HG03159 (cell line): ENCODE results near the gene HAPSTR1.

ENCODE experiments used
- ATAC-seq: cut with Tn5 transposase; IDR thresholded peaks from one replicate; pipeline ENCODE4 v1.9.1; 2021; ENCODE audit warnings: mild to moderate bottlenecking, moderate library complexity; ENCODE audit not compliant: unreplicated experiment

HAPSTR1 gene

DNA sequence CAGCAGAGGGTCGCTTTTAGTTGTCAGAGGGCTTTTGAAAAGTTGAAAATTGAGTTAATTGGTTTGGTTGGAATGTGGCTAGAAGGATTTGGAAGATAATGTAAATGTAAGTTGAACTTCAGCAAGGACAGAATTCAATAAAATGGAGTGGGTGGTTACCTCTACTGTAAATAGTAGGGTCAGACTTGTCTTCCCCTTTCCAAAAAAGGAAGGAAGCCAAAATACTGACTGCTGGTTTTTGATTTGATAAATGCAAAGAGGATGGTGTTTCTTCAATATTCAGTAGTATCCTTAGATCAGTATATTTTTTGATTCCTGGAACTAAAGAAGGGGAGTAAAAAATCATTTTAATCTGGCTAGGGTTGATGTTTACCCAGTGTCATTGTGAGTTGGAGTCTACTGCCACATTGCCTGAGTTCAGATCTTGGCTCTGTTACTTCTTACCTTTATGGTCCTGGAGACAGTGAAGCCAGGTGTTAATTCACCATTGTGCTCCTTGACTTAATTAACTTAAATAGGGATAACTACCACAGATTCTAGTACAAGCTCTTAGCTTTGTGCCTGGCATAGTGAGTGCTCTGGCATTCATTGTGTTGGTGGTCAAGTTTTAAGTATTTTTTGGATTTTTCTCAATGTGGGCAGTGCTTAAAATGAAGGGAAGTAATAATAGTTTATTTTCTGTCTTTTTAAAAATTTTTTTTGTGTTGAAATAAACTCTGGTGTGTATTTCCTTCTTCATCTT lies 4.4 kb downstream of the HAPSTR1 start:
- ATAC-seq: no peak

DNA sequence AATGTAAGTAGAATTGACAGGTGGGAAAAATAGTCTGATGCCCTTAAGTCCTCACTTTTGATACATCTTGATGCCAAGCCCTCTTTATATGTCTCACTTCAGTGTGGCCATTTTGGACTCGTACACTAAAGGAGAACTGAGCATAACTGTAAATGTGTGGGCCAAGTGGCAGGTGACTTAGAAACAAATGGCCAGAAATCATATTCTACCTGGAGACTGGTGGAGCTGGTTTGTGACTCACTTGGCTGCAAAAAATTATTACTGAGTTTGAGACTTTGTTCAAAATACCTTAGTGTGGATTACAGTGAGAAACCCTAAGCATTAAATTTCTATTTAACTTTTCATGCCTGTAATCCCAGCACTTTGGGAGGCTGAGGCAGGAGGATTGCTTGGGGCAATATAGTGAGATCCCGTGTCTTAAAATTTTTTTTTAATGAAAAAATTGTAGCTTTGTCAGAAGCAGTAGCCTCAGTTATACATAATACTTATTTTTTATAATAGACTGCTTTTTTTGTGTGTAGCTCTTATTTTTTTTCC lies 5.0 kb downstream of the HAPSTR1 start:
- ATAC-seq: no peak

DNA sequence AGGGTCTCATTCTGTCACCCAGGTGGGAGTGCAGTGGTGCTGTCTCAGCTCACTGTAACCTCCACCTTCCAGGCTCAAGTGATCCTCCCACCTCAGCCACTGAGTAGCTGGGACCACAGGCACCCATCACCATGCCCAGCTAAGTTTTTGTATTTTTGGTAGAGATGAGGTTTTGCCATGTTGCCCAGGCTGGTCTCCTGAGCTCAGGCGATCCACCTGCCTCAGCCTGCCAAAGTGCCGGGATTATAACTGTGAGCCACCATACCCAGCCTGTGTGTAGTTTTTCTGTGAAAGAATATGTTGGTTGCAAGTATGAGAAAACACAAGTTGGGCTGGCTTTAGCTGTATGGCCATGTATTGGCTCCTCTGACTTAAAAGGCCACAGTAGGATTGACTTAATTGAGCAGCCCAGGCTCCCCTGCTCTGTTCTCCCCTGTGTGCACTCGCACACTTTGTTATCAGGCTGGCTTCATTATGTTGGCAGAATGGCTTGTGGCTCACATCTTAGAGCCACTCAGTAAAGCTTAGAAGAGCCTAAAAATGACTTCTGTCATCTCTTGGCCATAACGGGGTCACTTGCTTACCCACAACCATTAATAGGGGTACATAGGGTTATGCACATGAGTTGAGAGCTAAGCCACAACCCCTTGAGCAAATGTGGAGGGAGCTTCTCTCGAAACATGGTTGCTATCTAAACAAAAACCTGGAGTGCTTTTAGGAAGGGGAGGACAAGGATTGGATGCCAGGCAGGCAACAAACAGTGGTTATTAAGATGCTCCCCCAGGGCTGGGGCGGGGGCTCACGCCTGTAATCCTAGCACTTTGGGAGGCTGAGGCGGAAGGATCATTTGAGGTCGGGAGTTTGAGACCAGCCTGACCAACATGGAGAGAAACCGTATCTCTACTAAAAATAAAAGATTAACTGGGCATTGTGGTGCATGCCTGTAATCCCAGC lies 6.1 kb downstream of the HAPSTR1 start:
- ATAC-seq: no peak

DNA sequence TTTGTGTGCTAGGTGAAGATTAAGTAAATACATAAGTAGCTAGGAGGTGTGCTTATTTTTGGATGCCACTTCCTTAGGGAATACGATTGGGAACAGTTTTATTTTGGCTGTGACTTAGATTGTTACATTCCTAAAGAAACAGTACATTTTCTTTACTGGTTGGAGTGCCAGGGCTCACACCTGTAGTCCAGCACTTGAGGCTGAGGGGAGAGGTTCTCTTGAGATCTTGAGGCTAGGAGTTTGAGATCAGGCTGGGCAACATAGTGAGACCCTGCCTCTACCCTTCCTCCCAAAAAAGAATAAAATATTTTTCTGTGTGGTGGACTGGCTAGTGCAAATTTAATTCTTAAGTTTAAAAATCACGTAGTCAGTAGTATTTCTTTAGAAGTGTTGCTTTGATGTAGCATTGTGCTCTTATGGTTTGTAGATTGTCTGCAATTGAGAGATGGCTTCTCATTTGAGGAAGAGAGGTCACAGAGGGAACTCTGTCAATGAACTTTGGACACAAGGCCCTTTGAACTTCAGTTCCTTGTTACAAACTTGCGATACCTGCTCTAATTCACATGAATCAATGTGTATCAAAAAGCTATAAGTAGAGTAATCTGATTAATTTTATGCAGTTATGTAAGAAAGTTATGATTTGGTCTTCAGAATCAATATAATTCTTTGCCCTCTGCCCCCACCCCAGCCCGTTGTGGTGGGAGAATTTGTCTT lies 7.1 kb downstream of the HAPSTR1 start:
- ATAC-seq: no peak

DNA sequence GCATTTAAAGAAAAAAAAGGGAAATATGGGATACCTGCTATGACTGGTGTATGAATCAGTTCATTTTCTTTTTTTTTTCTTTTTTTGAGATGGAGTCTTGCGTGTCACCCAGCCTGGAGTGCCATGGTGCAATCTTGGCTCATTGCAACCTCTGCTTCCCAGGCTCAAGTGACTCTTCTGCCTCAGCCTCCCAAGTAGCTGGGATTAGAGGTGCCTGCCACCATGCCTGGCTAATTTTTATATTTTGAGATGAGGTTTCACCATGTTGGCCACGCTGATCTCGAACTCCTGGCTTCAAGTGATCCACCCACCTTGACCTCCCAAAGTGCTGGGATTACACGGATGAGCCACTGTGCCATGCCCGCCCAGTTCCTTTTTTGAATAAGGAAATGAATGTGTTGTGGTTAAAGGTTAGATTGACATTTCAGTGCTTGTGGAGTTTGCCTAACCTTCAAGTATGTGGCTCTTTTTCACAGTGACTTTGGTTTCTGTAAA lies 7.7 kb downstream of the HAPSTR1 start:
- ATAC-seq: no peak

DNA sequence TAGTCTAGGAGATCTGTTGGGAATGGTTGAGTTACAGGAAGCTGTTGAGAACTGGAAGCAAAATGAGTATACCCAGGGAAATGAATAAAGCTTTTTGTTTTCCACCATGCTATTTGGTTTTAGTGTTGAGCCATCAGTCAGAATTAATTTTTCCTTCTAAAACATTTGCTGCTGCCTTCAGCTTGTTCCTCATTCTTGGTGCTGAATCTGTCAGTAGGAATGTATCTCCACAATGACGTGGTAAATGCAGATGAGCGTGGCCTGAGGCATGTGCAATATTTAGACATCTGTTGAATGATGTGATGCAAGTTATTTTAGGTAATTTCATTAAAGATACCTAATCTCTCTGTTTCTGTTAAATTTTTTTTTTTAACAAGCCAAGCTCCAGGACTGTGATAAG lies 10.9 kb downstream of the HAPSTR1 start:
- no peak for ATAC-seq

DNA sequence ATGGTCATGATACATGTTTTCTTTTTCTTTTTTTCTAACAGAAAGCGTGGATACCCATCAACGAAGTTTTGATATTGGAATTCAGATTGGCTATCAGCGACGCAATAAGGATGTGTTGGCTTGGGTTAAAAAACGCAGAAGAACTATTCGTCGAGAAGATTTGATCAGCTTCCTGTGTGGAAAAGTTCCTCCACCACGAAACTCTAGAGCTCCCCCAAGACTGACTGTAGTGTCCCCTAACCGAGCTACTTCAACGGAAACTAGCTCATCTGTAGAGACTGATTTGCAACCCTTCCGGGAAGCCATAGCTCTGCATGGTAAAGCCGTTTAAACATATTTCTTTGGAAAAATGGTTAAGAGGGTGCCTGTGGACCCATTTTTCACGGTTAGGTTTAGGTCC lies 11.5 kb downstream of the HAPSTR1 start:
- ATAC-seq: no peak

DNA sequence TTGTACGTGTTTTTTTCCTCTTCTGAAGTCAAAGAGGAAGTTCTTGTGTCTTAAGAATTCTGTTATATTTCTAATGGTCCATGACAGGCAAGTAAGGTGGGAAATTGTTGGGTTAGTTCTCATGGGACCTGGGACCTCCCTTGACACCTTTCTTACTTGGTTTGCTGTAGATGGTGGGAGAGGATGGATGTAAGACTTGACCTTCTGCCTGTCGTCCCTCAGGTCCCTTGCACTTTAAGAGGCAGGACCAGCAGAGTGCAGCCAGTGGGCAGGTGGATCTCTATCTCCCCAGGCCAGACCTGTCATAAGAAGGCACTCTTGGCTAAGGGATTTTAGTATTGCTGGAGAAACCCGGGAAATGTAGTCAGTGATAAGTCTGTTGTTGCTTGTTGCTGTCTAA lies 12.1 kb downstream of the HAPSTR1 start:
- no peak for ATAC-seq

DNA sequence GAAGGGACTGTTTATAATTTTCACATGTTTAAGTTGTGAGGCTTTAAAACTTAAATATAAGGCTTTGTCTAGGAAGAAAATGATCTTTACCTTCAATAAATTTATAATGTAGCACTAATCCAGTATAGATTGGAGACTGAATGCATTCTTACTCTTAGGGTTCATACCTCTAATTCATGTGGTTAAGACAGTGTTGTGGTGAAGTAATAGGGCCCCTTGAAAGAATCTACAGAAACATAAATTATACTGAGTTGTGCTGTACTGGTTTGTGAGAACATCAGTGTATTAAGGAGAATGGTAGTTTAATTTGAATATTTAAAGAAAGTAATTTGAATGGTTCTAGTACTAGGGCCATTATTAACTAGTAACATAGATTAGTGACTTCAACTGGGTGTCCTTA lies 13.7 kb downstream of the HAPSTR1 start:
- no peak for ATAC-seq

DNA sequence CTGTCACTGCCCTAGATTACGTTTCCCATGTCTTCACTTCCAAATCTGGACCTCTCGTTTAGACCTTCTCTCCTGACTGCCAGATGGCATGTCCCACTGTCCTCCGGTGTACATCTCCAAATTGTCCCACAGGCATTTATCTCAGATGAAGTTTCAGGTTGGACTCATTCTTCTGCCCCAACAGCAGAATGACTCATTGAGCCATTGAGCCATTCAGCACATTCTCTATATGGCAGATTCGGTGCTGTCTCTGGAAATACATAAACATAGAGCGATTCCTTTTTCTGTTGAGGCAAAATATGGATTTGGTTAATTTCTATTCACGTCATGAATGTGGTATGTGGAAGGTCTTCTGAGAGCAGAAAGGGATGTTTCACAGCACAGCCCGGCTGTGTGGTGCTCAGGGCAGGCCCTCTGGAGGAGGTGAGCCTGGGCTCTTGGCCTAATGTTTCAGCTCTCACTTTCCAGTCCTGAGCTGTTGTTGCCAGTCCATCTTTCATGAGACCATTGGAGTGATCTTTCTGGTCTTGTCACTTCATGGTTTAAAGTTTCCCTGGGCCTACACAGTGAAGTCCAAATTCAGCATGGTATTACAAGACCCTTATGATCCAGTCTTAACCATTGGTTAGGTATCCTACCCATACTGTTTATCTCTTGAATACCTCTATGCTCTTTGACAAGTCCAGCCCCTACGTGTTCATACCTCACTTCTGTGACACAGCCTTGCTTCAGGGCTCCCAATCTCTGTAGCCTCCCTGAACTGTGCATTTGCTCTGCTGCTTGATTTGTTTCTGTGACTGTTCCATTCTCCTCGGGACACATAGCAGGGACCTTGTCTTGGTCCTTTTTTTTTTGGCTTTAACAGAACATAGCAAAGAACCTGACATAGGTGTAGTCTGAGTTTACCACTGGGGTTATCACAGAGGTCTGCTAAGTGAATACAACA lies 15.9 kb downstream of the HAPSTR1 start:
- no peak for ATAC-seq

DNA sequence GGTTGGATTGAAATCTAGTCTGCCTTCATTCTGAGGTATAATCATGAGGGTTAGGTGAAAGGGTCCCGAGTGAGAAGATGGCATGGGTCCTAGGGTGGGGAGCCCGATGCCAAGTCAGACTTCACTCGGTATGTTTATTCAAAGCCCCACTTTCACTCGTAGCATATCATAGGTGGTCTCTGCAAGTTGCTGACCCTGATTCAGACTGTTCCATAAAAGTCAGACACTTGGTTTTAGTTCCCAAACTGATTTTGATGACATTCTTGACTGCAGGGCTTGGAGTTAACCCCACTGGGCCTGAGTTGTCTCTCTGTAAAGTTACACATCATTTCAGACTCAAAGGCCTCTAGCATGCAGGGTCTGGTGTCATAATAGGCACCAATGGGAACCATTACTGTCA lies 17.8 kb downstream of the HAPSTR1 start:
- no peak for ATAC-seq

DNA sequence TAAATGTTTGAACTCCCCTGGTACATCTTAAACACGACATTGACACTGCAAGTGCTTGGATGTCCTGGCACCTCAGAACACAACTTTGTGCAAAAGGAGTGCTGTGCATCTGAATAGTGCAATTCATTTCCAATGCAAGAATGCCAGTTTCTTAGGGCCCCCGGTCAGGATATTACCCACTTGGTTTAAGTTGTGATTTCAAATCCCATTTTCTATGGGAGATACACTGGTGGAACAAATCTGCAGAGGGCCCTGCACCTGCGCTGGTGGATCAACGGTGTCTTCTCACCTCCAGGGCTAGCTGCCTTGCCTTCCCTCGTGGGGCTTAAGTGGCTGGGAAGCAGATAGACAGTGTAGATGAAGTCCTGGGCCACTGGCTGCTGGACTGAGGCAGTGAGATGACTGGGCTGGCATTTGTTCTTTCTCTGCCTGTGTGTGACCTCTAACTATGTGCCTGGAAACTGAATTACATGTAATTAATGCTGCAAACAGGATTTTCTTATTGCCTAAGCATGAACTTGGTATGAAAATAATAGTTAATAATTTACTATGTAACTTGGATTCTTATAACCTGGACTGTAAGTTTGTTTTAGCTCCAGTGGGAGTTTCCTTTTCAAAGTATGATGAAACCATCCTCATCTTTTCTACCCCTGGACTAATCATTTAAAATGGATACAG lies 20.9 kb downstream of the HAPSTR1 start:
- ATAC-seq: no peak

DNA sequence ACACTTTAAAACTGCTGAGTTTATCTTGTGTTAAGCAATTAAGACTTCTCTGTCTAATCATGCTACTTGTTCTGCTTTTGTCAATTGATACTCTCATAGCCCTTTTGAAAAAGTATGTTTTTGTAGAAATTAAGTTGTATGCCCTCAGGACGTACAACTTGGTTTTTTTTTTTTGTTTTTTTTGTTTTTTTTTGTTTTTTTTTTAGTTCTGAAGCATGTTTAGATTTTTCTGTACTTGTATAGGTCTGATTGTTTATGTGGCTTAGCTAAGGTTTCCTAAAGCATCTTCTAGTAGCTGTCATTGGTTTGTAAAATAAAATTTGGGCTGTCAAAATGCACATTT lies 21.4 kb downstream of the HAPSTR1 start:
- no peak for ATAC-seq

DNA sequence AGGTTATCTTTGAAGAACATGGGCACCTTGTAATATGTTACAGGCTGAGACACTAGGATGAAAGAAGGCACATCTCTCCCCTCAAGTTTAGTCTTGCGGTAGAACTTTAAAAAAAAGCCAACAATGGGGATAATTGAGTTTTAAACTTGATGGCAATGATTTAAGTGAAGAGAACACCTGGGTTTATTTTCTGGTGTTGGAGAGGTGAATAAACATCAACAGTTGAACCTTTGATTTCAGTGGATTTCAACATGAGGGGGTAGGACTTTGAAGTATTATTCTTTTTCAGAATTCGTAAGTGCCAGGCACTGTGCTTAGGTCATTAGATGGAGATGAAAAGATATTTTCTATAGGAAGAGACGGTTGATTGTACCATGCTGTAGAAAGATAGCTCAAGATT lies 22.3 kb downstream of the HAPSTR1 start:
- no peak for ATAC-seq

DNA sequence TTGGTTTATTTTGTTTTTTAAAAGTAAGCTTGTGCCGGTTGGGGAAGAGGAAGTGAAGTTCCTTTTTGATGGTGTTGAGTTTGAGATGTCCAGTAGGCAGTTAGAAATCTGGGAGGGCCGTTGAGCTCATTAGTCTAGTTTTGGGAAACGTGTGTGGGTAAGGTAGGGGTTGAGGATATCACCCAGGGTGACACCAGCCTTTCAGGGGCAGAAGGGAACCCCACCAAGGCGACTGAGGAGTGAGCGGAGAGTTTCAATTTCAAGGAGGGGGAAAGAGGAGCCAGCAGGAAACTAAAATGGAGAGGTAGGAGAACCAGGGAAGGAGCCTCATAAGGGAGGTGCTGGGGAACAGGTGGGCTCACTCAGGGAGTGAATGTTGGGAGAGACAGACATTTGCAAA lies 22.7 kb downstream of the HAPSTR1 start:
- no peak for ATAC-seq

DNA sequence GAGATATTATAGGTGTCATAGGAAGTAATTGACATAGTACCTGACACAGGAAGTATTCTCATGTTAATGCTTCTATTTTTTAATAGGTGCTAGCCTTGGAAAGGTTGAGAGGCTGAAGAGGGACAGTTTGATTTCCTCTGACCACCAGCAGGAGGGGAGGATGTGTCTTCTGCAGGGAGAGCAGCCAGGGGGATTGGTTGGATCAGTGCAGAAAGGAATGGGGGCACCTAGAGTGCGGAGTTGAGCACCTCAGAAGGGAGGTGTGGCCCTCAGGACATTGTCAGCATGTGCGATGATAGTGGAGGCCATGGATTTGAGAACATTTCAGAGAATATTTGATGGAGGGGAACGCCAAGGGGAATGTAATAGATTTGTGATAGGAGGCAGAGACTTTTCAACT lies 23.4 kb downstream of the HAPSTR1 start:
- no peak for ATAC-seq

DNA sequence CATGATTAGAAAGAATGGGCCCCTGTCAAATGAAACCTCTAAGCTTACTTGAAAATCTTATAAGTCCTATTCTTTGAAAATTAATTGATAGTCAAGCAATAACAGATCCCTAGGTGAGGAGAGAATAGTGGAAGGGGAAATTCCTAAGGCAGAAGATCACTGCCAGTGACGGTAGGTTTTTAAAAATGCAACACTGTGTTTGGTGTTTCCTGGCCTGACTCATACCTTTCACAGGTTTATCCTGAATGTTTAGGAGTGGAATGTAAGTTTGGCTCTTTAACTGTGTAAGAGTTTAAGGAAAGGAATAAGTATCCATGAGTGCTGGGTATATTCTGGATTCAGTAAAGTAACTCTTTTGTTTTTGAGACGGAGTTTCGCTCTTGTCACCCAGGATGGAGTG lies 23.8 kb downstream of the HAPSTR1 start:
- no peak for ATAC-seq

DNA sequence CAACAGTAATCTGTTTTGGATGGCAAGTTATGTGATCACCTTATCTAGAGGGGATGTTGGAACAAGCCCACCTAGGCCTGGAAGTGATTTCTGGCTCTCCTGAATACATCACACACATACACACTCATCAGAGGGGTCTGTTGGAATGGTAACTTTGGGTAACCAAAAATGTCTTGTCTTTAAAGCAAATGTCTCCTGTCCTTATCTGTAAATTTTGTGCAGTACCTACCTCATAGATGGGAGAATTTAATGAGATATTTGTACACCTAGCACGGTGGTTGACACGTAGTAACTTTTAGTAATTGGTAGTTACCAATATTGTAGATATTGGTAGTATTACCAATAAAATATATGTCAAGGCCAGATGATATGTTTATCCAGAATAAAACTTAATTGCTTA lies 24.7 kb downstream of the HAPSTR1 start:
- ATAC-seq: no peak

DNA sequence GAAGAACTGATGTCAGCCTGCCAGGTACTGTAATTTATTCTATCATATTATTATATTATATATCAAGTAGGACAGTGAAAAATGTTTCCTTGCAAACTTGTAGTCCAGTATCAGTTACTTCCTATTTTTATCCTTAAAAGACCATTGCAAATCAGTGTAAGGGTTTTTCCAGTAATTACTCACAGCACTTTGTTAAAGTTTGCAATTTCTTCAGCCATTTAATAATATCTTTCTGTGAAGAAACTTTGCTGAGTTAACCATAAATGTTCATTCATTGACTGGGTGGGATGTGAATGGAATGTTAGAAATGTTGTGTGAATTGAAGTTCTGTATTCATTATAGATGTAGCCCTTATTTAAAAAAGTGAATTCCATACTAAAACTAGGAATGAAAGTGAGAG lies 26.7 kb downstream of the HAPSTR1 start:
- no peak for ATAC-seq

DNA sequence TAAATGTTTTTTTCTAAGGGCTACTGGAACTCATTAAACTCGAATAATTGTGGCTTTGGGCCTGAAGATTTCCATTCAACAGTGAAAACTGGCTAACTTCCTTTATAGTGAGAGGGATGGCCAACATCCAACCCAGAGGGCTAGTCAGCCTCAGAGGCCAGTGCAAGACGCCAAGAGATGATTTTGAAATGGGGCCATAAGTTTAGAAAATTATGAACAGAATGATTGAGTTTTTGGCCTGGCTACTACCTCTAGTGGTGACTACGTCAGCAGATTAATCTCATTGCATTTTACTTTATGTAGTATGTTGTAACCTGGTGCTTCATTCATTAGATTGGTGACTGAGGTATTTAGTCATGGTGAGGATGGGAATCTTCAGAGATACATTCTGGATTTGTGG lies 28.4 kb downstream of the HAPSTR1 start:
- ATAC-seq: no peak
